MCF 10A (cell line): ENCODE measurements around the gene ATP2A3. TPM values are rescaled to one million over a fixed set of nuclear protein-coding genes. Genes with fewer than 3 reads are reported as not detected.

Experiments
- BruUV-seq: library from RNA; stranded (reverse); fragments of 400-500 nt; replicated peaks from 2 replicates; lab custom pipeline; 2021; lab: Mats Ljungman, UMichigan
- CTCF ChIA-PET: fragments of 300-600 bp; sonication (Branson Sonifier 250); formaldehyde crosslinking; extraction: SDS; loops from one replicate; lab custom pipeline; 2021; ENCODE audit warnings: antibody characterized with exemption, inconsistent platforms; lab: Yijun Ruan, JAX
- POLR2A ChIA-PET: fragments of 300-600, 350-650 bp; sonication (Branson Sonifier 250); formaldehyde crosslinking; extraction: SDS; loops from one replicate; lab custom pipeline; 2020; ENCODE audit warnings: antibody characterized with exemption, inconsistent platforms; lab: Yijun Ruan, JAX
- DNase-seq: peaks from one replicate; pipeline ENCODE4 v3.0.0-alpha.2; 2018; ENCODE audit not compliant: unreplicated experiment
- H3K27ac Mint-ChIP-seq: one replicate; pipeline ENCODE4 v1.8.0; 2022; ENCODE audit warnings: mild to moderate bottlenecking, low read depth, mixed read lengths; ENCODE audit not compliant: unreplicated experiment
- H3K27me3 Mint-ChIP-seq: one replicate; pipeline ENCODE4 v1.8.0; 2022; ENCODE audit warnings: mixed read lengths; ENCODE audit not compliant: insufficient read depth, unreplicated experiment
- H3K36me3 Mint-ChIP-seq: one replicate; pipeline ENCODE4 v1.8.0; 2022; ENCODE audit warnings: mild to moderate bottlenecking, moderate library complexity, mixed read lengths; ENCODE audit not compliant: insufficient read depth, unreplicated experiment
- H3K4me1 Mint-ChIP-seq: one replicate; pipeline ENCODE4 v1.8.0; 2022; ENCODE audit warnings: mixed read lengths; ENCODE audit not compliant: insufficient read depth, unreplicated experiment
- H3K4me3 Mint-ChIP-seq: one replicate; pipeline ENCODE4 v1.8.0; 2022; ENCODE audit warnings: mild to moderate bottlenecking, moderate library complexity, mixed read lengths; ENCODE audit not compliant: unreplicated experiment
- H3K9me3 Mint-ChIP-seq: one replicate; pipeline ENCODE4 v1.8.0; 2022; ENCODE audit warnings: mixed read lengths; ENCODE audit not compliant: unreplicated experiment
- intact Hi-C: fragments of 100-400 bp; cut with micrococcal nuclease; formaldehyde crosslinking; loops from 2 replicates; pipeline ENCODE4 v1.14.1; 2022
- total RNA-seq: library from RNA; stranded (reverse); gene quantifications from 2 replicates; pipeline ENCODE4 v1.2.3, GENCODE V29; 2022
- TF ChIP-seq, protein P1 (sequence below): fragments of 200-600 bp; IDR thresholded peaks from one replicate; pipeline ENCODE4 v1.8.0; 2022; ENCODE audit warnings: antibody characterized with exemption, mild to moderate bottlenecking; ENCODE audit not compliant: unreplicated experiment

The ATP2A3 gene
- total RNA-seq, 1 experiment from 2014 or later, result not detected

DNA sequence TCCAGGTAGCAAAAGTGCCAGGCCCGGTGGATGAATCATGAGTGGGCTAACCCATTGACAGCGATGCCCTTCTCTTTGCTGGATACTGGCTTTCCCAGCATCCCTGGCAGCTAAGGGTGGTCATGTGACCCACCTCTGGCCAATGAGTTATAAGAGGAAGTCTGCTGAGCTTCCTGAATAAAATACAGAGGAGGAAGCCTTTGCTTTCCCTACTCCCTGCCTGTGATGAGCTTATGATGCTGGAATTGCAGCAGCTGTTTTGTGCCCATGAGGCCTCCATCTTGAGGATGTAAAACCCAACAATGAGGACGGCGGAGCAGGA, 15.0 kb upstream of the ATP2A3 start:
- POLR2A ChIA-PET, result no interaction called here
- no peaks in the 10 kb centered on the region for H3K27me3 Mint-ChIP-seq
- no peak overlapping the region for H3K4me3 Mint-ChIP-seq
- TF ChIP-seq, protein P1, sequence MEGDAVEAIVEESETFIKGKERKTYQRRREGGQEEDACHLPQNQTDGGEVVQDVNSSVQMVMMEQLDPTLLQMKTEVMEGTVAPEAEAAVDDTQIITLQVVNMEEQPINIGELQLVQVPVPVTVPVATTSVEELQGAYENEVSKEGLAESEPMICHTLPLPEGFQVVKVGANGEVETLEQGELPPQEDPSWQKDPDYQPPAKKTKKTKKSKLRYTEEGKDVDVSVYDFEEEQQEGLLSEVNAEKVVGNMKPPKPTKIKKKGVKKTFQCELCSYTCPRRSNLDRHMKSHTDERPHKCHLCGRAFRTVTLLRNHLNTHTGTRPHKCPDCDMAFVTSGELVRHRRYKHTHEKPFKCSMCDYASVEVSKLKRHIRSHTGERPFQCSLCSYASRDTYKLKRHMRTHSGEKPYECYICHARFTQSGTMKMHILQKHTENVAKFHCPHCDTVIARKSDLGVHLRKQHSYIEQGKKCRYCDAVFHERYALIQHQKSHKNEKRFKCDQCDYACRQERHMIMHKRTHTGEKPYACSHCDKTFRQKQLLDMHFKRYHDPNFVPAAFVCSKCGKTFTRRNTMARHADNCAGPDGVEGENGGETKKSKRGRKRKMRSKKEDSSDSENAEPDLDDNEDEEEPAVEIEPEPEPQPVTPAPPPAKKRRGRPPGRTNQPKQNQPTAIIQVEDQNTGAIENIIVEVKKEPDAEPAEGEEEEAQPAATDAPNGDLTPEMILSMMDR, result no peak
- no peak overlapping the region for H3K27ac Mint-ChIP-seq
- intact Hi-C loops, result no loop called here
- no TSS peak for BruUV-seq
- H3K9me3 Mint-ChIP-seq, result peaks cover 14% of the 10 kb centered on the region
- H3K36me3 Mint-ChIP-seq, result peaks cover 6% of the 10 kb centered on the region
- H3K4me1 Mint-ChIP-seq, result peaks cover 6% of the 10 kb centered on the region
- DNase-seq, result no peak
- CTCF ChIA-PET, result interaction anchor here (0.7 to 1.0 kb wide), 2 partner anchors 66 to 436 kb away, joined by 3 to 4 read pairs; no protein-coding TSS in a partner anchor

DNA sequence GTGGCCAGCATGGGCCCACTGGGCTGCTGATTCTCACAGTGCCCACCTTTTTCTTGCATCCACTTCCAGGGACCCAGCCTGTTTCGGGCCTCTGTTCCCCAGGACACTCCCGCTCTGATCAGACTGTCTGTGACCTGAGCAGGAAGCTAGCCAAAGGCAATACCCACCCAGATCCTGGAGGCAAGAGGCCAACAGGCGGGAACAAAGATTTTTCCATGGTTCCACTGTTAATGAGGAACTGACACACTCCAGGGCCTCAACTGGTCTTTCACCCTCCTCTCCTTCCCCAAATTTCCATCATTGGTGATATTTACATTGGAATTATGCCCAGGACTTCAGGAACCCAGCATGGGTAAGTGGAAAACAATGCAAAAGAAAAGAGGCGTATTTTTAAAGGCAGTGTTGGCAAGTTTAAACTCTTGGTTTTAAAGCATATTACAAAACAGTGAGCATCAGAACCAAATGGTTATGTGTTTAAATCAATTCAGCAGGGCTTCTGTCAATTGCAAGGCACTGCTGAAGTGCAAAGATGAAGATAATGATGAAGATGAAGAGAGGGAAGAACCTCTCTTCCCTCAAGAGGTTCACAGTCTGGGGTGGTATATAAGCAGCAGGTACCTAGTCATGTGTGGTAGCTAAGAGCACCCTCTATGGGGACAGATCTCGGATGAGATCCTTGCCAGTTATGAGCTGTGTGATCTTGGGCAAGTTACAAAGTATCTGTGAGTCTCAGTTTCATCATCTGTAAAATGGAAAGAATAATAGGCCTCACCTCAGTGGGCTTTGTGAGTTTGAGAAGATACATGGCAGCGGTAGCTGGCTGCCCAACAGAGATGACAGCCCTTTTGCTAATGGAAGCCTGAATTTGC, 14.4 kb upstream of the ATP2A3 start:
- ChIA-PET CTCF (interaction anchor here (0.7 to 1.0 kb wide), 3 partner anchors 14 to 437 kb away, joined by 3 to 4 read pairs (median 4); no protein-coding TSS in a partner anchor), POLR2A (interaction anchor here (0.5 kb wide), 1 partner anchor 1218 kb away, joined by 4 read pairs; no protein-coding TSS in a partner anchor)
- H3K4me3 Mint-ChIP-seq, result no peak overlapping the region
- DNase-seq, result peak; percentile 64
- no TSS peak for BruUV-seq
- peaks cover 15% of the 10 kb centered on the region for H3K9me3 Mint-ChIP-seq
- H3K27ac Mint-ChIP-seq, result no peak overlapping the region
- TF ChIP-seq, protein P1, result no peak
- intact Hi-C loops, result no loop called here
- peaks cover 6% of the 10 kb centered on the region for H3K4me1 Mint-ChIP-seq
- peaks cover 7% of the 10 kb centered on the region for H3K36me3 Mint-ChIP-seq
- H3K27me3 Mint-ChIP-seq, result no peaks in the 10 kb centered on the region

GRCh38 chr17:3977387-3977786, 13.2 kb upstream of the ATP2A3 start:
- POLR2A ChIA-PET, result no interaction called here

DNA sequence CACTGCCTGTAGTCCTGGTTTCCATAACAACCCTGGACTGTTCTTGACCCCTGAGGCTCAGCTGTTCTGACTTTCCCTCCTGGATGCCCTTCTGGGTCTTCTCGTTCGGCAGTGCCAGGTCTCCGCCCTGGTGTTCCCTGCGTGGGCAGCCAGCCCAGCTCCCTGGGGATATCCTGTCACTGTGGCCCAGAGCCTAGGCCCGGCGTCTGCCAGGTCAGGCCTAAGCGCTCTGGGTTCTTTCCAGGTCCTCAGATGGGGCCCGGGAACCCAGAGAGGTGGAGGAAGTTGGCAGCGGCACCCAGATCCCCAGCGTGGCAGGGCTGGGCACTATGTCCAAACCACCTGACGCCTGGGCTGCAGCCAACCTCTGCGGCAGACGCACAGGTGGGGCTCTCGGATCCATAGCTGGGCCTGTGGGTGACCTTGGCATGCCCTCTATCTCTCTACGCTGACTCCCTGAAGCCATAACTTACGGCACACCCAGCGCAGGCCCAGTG, 12.5 kb upstream of the ATP2A3 start:
- CTCF ChIA-PET, result interaction anchor here (0.6 kb wide), 1 partner anchor 945 kb away, joined by 3 read pairs; no protein-coding TSS in a partner anchor
- BruUV-seq, result no TSS peak
- Mint-ChIP-seq H3K27ac (no peak overlapping the region), H3K27me3 (no peaks in the 10 kb centered on the region), H3K4me3 (no peak overlapping the region), H3K9me3 (peaks cover 15% of the 10 kb centered on the region), H3K36me3 (peaks cover 7% of the 10 kb centered on the region), H3K4me1 (peaks cover 6% of the 10 kb centered on the region)
- POLR2A ChIA-PET, result no interaction called here
- TF ChIP-seq, protein P1, result no peak
- peak; percentile 76 for DNase-seq
- intact Hi-C loops, result no loop called here

More at GRCh38 chr17:3977387-3977786, 13.2 kb upstream of the ATP2A3 start:
- peaks cover 6% of the 10 kb centered on the region for H3K4me1 Mint-ChIP-seq
- H3K4me3 Mint-ChIP-seq, result no peak overlapping the region
- TF ChIP-seq, protein P1, result no peak
- no TSS peak for BruUV-seq
- CTCF ChIA-PET, result interaction anchor here (0.6 kb wide), 1 partner anchor 244 kb away, joined by 3 read pairs; no protein-coding TSS in a partner anchor
- no peaks in the 10 kb centered on the region for H3K27me3 Mint-ChIP-seq
- intact Hi-C loops, result no loop called here
- no peak overlapping the region for H3K27ac Mint-ChIP-seq
- H3K36me3 Mint-ChIP-seq, result peaks cover 7% of the 10 kb centered on the region
- DNase-seq, result no peak
- H3K9me3 Mint-ChIP-seq, result peaks cover 15% of the 10 kb centered on the region
